Mononuclear cell (primary cell): ENCODE results near the gene MGAT4C. TPM values are rescaled to one million over a fixed set of nuclear protein-coding genes. Genes with fewer than 3 reads are reported as not detected.

Experiments
- H3K27me3 ChIP-seq: 2 replicates; pipeline ENCODE4 v1.6.0; 2011; ENCODE audit warnings: low read length, control low read depth; ENCODE audit not compliant: insufficient read depth
- H3K4me1 ChIP-seq: 2 replicates; pipeline ENCODE4 v1.5.1; 2011; ENCODE audit warnings: mild to moderate bottlenecking, low read length, control low read depth; ENCODE audit not compliant: insufficient read depth
- H3K4me3 ChIP-seq: 2 replicates; pipeline ENCODE4 v1.5.1; 2011; ENCODE audit warnings: mild to moderate bottlenecking, low read length, moderate library complexity
- H3K9me3 ChIP-seq: 2 replicates; pipeline ENCODE4 v1.5.1; 2011; ENCODE audit warnings: low read depth, mild to moderate bottlenecking, control low read depth, low read length
- total RNA-seq: library from RNA; depleted of rRNA; stranded (reverse); fragments of >200 nt; gene quantifications from one replicate; pipeline ENCODE4 v1.2.3, GENCODE V29; 2012

The MGAT4C gene
- total RNA-seq, 1 donor = not detected

- no peaks in the 10 kb centered on the region for H3K4me1 ChIP-seq
- no peak overlapping the region for H3K4me3 ChIP-seq
- H3K27me3 ChIP-seq = no peaks in the 10 kb centered on the region
- H3K9me3 ChIP-seq = no peaks in the 10 kb centered on the region
Observed at GRCh38 chr12:86006727-86007126, 249.5 kb downstream of the MGAT4C start.

- Histone ChIP-seq H3K4me1 (no peaks in the 10 kb centered on the region), H3K27me3 (no peaks in the 10 kb centered on the region), H3K4me3 (no peak overlapping the region), H3K9me3 (no peaks in the 10 kb centered on the region)
Observed at GRCh38 chr12:85998074-85998473, 258.1 kb downstream of the MGAT4C start.

GRCh38 chr12:85996280-85996679 lies 259.9 kb downstream of the MGAT4C start:
- no peak overlapping the region for H3K4me3 ChIP-seq
- H3K4me1 ChIP-seq = no peaks in the 10 kb centered on the region
- H3K9me3 ChIP-seq = no peaks in the 10 kb centered on the region
- H3K27me3 ChIP-seq = no peaks in the 10 kb centered on the region

GRCh38 chr12:85993746-85994145 lies 262.4 kb downstream of the MGAT4C start:
- H3K4me3 ChIP-seq = no peak overlapping the region
- no peaks in the 10 kb centered on the region for H3K4me1 ChIP-seq
- no peaks in the 10 kb centered on the region for H3K9me3 ChIP-seq
- H3K27me3 ChIP-seq = no peaks in the 10 kb centered on the region

- no peaks in the 10 kb centered on the region for H3K4me1 ChIP-seq
- no peak overlapping the region for H3K4me3 ChIP-seq
- H3K9me3 ChIP-seq = no peaks in the 10 kb centered on the region
Observed at GRCh38 chr12:85985996-85986395, 270.2 kb downstream of the MGAT4C start.

GRCh38 chr12:85983601-85984000 lies 272.6 kb downstream of the MGAT4C start:
- H3K9me3 ChIP-seq = no peaks in the 10 kb centered on the region
- H3K4me1 ChIP-seq = no peaks in the 10 kb centered on the region
- H3K4me3 ChIP-seq = no peak overlapping the region
- no peaks in the 10 kb centered on the region for H3K27me3 ChIP-seq

More at GRCh38 chr12:85985996-85986395, 270.2 kb downstream of the MGAT4C start:
- H3K27me3 ChIP-seq = no peaks in the 10 kb centered on the region

GRCh38 chr12:85979641-85980040 lies 276.6 kb downstream of the MGAT4C start:
- Histone ChIP-seq H3K27me3 (no peaks in the 10 kb centered on the region), H3K4me3 (no peak overlapping the region), H3K4me1 (no peaks in the 10 kb centered on the region), H3K9me3 (no peaks in the 10 kb centered on the region)

- Histone ChIP-seq H3K4me1 (no peaks in the 10 kb centered on the region), H3K27me3 (no peaks in the 10 kb centered on the region), H3K4me3 (no peak overlapping the region), H3K9me3 (no peaks in the 10 kb centered on the region)
Observed at GRCh38 chr12:85975716-85976115, 280.5 kb downstream of the MGAT4C start.

- Histone ChIP-seq H3K9me3 (no peaks in the 10 kb centered on the region), H3K4me1 (no peaks in the 10 kb centered on the region), H3K4me3 (no peak overlapping the region), H3K27me3 (no peaks in the 10 kb centered on the region)
Observed at GRCh38 chr12:85971800-85972199, 284.4 kb downstream of the MGAT4C start.

GRCh38 chr12:85968606-85969005 lies 287.6 kb downstream of the MGAT4C start:
- Histone ChIP-seq H3K4me1 (no peaks in the 10 kb centered on the region), H3K27me3 (no peaks in the 10 kb centered on the region), H3K4me3 (no peak overlapping the region), H3K9me3 (no peaks in the 10 kb centered on the region)

GRCh38 chr12:85963326-85963725 lies 292.9 kb downstream of the MGAT4C start:
- H3K9me3 ChIP-seq = no peaks in the 10 kb centered on the region
- H3K27me3 ChIP-seq = no peaks in the 10 kb centered on the region
- no peaks in the 10 kb centered on the region for H3K4me1 ChIP-seq
- H3K4me3 ChIP-seq = no peak overlapping the region

- Histone ChIP-seq H3K27me3 (no peaks in the 10 kb centered on the region), H3K4me3 (no peak overlapping the region), H3K9me3 (no peaks in the 10 kb centered on the region), H3K4me1 (no peaks in the 10 kb centered on the region)
Observed at GRCh38 chr12:85956081-85956480, 300.1 kb downstream of the MGAT4C start.

GRCh38 chr12:85955127-85955526 lies 301.1 kb downstream of the MGAT4C start:
- Histone ChIP-seq H3K27me3 (no peaks in the 10 kb centered on the region), H3K9me3 (no peaks in the 10 kb centered on the region), H3K4me1 (no peaks in the 10 kb centered on the region), H3K4me3 (no peak overlapping the region)

- Histone ChIP-seq H3K27me3 (no peaks in the 10 kb centered on the region), H3K4me3 (no peak overlapping the region), H3K9me3 (no peaks in the 10 kb centered on the region), H3K4me1 (no peaks in the 10 kb centered on the region)
Observed at GRCh38 chr12:85951823-85952222, 304.4 kb downstream of the MGAT4C start.

- Histone ChIP-seq H3K27me3 (no peaks in the 10 kb centered on the region), H3K4me3 (no peak overlapping the region), H3K9me3 (no peaks in the 10 kb centered on the region), H3K4me1 (no peaks in the 10 kb centered on the region)
Observed at GRCh38 chr12:85949253-85949652, 306.9 kb downstream of the MGAT4C start.

GRCh38 chr12:85948340-85948739 lies 307.9 kb downstream of the MGAT4C start:
- H3K4me3 ChIP-seq = no peak overlapping the region
- no peaks in the 10 kb centered on the region for H3K9me3 ChIP-seq
- no peaks in the 10 kb centered on the region for H3K4me1 ChIP-seq
- H3K27me3 ChIP-seq = no peaks in the 10 kb centered on the region

- Histone ChIP-seq H3K27me3 (no peaks in the 10 kb centered on the region), H3K4me1 (no peaks in the 10 kb centered on the region), H3K4me3 (no peak overlapping the region), H3K9me3 (no peaks in the 10 kb centered on the region)
Observed at GRCh38 chr12:85947286-85947685, 308.9 kb downstream of the MGAT4C start.
